ENCODE data around the gene TMEM123.
"Not testable (repeated sequence)": the region's sequence is repeated elsewhere in the genome, so short reads cannot be mapped to it uniquely, and the experiment has no call there.

TMEM123 gene

GRCh38 chr11:102395720-102396393 is 56.7 kb downstream of the TMEM123 start:
- no peak for DNase-seq (ENCODE audit: low read depth in 2 of 2)

- no peak for DNase-seq (ENCODE audit: low read depth in 2 of 2)
Observed at GRCh38 chr11:102393272-102393730, 59.3 kb downstream of the TMEM123 start.

DNA sequence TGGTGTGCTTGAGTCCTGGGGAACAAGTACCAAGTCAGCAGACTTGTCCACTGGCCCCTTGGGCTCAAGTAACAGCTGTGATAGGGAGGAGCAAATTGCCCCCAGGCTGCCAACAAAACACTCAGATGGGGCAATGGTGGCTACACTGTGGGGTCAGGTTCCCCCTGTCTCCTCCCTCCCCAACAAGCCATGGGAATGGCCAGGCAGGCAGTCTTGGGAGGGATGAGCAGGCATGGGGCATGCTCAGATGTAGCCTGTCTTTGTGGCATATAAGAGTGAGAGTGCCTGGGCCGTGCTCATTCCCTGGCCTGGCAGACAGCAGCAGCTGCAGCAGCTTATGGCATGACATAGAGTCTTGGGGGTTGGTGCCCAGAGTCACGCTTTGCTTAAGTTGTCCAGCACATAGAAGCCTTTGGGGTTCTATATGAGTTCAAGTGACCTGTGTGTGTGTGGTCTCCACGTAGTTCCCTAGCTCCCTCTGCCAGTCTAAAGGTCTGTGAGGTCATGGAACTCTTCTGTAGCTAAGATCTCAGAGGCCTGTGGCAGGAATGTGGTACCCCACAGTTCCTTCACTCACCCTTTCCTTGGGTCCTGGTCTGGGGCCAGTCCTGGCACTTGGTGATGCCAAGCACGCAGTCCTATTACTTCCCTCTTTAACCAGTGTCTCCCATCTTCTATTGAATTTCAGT is 60.9 kb downstream of the TMEM123 start:
- no peak for DNase-seq (ENCODE audit: low read depth in 2 of 2)

DNA sequence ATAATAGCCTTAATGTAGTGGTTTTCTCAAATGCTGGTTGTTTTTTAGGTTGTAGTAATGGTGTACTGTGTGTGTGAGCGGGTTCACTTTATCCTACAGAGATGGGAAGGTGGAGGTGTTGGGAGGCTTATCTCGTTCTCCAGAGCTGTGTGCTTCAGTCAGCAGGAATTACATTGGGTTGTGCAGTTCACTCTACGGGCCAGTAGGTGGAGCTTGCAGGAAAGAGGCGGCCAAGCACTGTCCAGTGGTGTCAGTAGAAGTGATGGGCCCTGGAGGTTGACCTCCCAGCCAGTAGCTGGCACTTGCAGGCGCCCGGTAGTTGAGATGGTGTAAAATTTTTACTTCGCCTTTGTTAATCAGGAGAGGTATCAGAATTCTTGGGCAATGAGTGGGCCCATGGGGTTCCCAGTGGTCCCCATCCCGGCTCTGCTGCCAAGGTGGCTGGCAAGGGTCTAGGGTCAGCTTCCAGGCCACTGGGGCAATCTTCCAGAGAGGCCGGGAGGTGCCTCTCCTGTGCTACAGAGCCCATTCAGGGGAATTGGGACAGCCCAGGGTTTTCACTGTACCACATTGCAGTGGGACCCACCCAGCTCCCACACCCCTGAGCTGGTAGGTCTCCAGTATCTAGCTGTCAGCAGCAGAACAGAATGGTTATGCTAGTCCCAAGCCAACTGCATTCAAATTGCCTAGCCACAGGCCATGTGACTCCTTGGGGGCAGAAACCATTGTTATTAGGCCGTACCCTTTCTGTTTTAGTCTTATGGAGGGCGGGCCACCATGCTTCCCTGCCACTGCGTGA is 61.7 kb downstream of the TMEM123 start:
- peak; percentile 19 to 34 for DNase-seq (ENCODE audit: low read depth in 2 of 2)

GRCh38 chr11:102389253-102389652 is 63.3 kb downstream of the TMEM123 start:
- no peak for DNase-seq (ENCODE audit: low read depth in 2 of 2)

GRCh38 chr11:102387043-102387781 is 65.4 kb downstream of the TMEM123 start:
- no peak for DNase-seq (ENCODE audit: low read depth in 2 of 2)

DNA sequence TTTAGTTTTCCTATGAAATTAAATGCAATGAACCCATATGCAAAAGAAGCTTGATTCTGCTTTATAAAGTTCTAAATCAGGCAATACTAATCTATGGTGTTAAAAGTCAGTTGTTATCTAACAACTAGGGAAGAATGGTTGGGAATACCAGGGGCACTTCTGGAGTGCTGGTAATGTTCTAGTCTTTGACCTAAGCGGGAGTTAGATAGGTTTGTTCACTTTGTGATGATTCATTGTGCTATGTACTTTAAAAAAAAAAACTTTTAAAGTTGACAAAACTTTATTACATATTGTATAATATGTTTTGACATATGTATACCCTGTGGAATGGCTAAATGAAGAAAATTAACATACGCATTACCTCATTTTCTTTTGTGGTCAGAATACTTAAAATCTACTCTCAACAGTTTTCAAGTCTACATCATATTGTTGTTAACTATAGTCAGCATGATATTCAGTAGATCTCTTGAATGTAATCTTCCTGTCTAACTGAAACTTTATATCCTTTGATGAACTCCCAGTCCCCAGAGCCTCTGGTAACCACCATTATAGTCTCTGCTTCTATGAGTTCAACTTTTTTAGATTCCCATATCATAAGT is 66.3 kb downstream of the TMEM123 start:
- DNase-seq (ENCODE audit: low read depth in 2 of 2): no peak

DNA sequence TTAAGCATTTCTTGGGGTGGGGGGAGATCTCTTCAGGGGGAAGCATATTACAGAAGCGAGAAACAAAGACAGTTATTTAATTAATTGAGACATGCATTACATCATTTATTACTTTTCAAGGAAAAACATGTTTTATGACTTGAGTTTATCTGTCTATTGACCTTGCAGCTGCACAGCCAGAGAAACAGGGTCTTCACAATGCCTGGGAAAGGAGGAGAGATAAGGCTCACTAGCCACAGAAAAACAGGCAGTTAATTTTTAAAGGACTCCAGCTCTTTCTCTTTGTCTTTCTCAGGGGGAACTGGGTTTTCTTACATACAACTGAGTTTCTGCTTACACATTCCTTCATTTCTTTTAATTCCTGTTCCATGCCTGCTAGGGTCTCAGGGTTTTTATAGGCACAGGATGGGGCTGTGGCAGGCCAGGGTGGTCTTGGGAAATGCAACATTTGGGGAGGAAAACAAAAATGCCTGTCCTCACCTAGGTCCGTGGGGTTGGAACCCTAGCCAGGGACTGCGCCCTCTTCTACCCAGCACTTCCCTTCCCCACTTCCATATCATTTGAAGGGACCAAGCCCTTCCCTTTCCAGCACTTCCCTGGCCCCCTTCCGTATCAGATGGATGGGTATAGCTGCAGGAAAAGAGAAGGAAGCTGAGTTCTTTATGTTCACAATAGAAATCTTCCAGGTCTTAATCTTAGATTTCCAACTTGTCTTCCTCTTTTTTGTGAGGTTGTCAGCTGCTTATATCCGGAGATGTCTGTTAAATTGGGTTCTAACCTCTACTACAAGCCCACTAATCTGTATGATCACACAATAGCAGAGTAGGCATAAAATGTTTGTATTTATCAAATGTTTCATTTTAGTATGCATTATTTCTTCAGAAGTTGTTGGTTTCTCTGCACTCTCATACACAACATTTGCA is 67.2 kb downstream of the TMEM123 start:
- DNase-seq (ENCODE audit: low read depth in 2 of 2): no peak

GRCh38 chr11:102384419-102385079 is 68.0 kb downstream of the TMEM123 start:
- no peak for DNase-seq (ENCODE audit: low read depth in 2 of 2)

DNA sequence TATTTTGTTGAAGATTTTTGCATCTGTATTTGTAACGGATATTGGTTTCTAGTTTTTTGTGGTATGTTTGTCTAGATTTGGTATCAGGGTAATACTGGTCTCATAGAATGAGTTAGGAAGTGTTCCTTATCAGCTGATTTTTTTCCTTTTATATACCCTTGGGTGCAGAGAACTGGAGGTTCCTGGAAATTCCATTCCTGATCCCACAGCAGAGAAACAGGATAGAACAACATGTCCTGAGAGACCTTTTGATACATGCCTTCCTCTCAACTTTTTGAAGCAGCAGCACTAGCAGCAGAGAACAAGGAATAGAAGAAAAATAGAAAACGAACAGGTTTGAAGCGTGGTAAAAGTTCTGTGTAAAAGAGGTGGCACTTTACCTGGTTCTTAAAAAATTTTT is 68.7 kb downstream of the TMEM123 start:
- DNase-seq (ENCODE audit: low read depth in 2 of 2): no peak

DNA sequence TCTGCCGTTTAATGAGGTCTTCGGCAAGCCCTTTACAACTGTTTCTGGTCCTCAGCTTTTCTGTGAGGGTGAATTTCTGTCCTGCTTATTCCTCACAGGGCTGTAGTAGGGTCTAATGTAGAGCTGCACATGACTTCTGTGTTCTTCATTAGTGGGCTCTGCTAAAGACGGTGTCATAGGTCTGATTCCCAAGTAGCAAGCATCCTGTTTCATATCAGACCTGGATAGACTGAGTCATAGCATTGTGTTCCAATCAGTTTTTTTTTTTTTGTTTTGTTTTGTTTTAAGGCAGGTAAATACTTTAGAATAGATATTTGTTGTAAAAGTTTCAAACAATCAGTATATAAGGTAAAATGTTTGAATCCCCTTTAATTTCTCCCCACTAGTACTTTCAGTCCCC is 70.2 kb downstream of the TMEM123 start:
- DNase-seq (ENCODE audit: low read depth in 2 of 2): no peak

- no peak for DNase-seq (ENCODE audit: low read depth in 2 of 2)
Observed at GRCh38 chr11:102378818-102379217, 73.7 kb downstream of the TMEM123 start.

GRCh38 chr11:102377891-102378290 is 74.7 kb downstream of the TMEM123 start:
- DNase-seq (ENCODE audit: low read depth in 2 of 2): no peak

- DNase-seq (ENCODE audit: low read depth in 2 of 2): no peak
Observed at GRCh38 chr11:102375720-102376399, 76.7 kb downstream of the TMEM123 start.

GRCh38 chr11:102374633-102375424 is 77.7 kb downstream of the TMEM123 start:
- not testable (repeated sequence) for DNase-seq (ENCODE audit: low read depth in 2 of 2)

DNA sequence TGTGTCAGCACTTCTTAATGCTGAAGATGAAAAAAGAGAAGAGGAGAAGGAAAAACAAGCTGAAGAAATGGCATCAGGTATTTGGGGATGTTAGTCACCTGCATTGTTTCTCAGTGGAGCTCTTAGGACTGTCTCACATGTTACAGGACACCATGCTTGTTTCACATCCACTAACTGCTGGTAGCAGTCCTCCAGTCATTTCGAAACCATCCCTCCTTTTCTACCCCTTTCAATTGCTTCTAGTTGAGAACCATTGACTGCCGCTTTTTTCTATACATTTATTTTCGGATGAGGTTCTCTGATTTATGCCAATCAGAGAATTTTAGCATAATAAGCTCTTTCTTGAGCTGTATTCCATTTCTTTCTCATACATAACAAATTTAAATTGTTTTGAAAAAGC is 84.1 kb downstream of the TMEM123 start:
- no peak for DNase-seq (ENCODE audit: low read depth in 2 of 2)

DNA sequence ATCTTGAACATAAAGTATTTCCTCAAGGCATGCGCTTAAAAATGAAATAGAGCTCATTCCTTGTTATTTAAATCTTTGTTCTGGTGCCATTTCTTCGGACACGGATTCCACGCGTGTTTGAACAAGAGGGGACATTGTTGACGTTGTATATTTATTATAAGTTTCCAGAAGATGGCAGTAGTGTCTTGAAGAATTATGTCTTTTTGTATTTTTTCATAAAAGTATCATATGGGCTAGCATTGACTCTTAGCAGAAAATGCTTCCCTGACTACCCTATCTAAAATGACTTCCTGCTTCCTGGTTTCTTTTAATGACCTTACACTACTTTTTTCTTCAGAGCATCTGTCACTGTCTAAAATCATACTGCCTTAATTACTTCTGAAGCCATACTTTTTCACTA is 85.2 kb downstream of the TMEM123 start:
- DNase-seq (ENCODE audit: low read depth in 2 of 2): no peak

DNA sequence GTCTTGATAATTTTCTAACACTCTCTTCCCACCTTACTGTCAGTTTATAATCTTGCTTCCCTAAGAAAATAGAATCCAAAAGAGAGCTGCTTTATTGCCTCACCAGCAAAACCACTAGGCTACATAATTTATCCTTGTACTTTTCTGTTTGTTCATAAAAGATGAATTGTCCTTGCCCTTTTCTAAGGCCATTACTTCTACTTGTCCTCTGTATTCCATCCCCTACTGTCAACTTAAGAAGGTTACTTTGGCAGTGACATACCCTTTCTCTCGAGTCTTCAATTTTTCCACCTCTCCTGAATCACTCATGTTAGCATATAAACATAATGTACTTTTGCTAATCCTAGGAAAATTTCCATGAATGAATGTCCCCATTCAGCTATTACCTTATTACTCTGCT is 87.6 kb downstream of the TMEM123 start:
- DNase-seq (ENCODE audit: low read depth in 2 of 2): no peak
